ENCODE data around the gene ELAC2. TPM values are rescaled to one million over a fixed set of nuclear protein-coding genes. Genes with fewer than 3 reads are reported as not detected.

Gene ELAC2
- polyA plus RNA-seq, 1 donor (not counting 4 experiments of a cell fraction or from before 2014, with no cell fraction given), result 78.7 TPM

DNA sequence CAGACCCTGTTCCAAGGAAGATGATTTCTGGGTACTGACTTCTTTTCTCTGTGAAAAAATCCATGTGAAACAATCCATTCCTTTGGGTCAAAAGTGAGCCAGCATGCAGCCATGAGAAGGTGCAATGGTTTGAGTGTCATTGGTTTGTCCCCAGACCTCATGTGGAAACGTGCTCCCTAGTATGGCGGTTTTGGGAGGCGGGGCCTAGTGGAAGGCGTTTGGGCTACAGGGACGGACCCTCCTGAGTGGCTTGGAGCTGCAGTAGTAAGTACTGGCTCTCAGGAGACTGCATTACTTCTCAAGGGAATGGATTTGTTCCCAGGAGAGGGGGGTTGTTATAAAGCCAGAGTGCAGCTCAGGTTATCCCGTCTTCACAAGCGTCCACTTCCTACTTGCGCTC is 19.4 kb downstream of the ELAC2 start:
- H3K9me3 ChIP-seq (ENCODE audit: control insufficient read depth, low read depth, low read length), result no peaks in the 10 kb centered on the region
- DNase-seq (ENCODE audit: low read depth, low spot score) (no peak), FAIRE-seq (no peak)
- no peaks in the 10 kb centered on the region for H4K20me1 ChIP-seq (ENCODE audit: control insufficient read depth, extremely low read depth, insufficient read depth, low read length)
- H3K27me3 ChIP-seq (ENCODE audit: control insufficient read depth, extremely low read depth, insufficient read depth, low read length), result no peaks in the 10 kb centered on the region
- no peak overlapping the region for H3K4me3 ChIP-seq (ENCODE audit: control insufficient read depth in 2 of 3, extremely low read depth in 1 of 3, insufficient read depth in 2 of 3, low read depth in 1 of 3, low read length in 3 of 3)
- no peak overlapping the region for H3K9ac ChIP-seq (ENCODE audit: control insufficient read depth, extremely low read depth, insufficient read depth, low read length)
- H3K9me1 ChIP-seq (ENCODE audit: control insufficient read depth, extremely low read depth, insufficient read depth, low read length), result no peaks in the 10 kb centered on the region
- H3K4me2 ChIP-seq (ENCODE audit: control insufficient read depth, extremely low read depth, insufficient read depth, low read depth, low read length), result no peak overlapping the region
- TF ChIP-seq, protein P1, sequence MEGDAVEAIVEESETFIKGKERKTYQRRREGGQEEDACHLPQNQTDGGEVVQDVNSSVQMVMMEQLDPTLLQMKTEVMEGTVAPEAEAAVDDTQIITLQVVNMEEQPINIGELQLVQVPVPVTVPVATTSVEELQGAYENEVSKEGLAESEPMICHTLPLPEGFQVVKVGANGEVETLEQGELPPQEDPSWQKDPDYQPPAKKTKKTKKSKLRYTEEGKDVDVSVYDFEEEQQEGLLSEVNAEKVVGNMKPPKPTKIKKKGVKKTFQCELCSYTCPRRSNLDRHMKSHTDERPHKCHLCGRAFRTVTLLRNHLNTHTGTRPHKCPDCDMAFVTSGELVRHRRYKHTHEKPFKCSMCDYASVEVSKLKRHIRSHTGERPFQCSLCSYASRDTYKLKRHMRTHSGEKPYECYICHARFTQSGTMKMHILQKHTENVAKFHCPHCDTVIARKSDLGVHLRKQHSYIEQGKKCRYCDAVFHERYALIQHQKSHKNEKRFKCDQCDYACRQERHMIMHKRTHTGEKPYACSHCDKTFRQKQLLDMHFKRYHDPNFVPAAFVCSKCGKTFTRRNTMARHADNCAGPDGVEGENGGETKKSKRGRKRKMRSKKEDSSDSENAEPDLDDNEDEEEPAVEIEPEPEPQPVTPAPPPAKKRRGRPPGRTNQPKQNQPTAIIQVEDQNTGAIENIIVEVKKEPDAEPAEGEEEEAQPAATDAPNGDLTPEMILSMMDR (optimal IDR thresholded peaks at IDR 0.05 in 1 of 3, IDR thresholded peaks at IDR 0.05 in 1 of 3, conservative IDR thresholded peaks at IDR 0.05 in 1 of 3; ENCODE audit: extremely low read depth in 1 of 3, insufficient read depth in 2 of 3, low read length in 3 of 3), result no peak
- TF ChIP-seq EZH2 (IDR thresholded peaks at IDR 0.05; ENCODE audit: low read length), result no peak
- H3K36me3 ChIP-seq (ENCODE audit: control insufficient read depth in 2 of 2, extremely low read depth in 1 of 2, insufficient read depth in 2 of 2, low read length in 2 of 2), result peaks cover 64 to 66% of the 10 kb centered on the region in 2 experiments
- dilution Hi-C loops (cut with MboI; ENCODE audit: extremely low pct_ligation_motif_present, low sequenced_read_pairs), result no loop called here
- peaks cover 6% of the 10 kb centered on the region for H3K79me2 ChIP-seq (ENCODE audit: control insufficient read depth, insufficient read depth, low read length)
- H3K4me1 ChIP-seq (ENCODE audit: control insufficient read depth, extremely low read depth, insufficient read depth, low read length), result no peaks in the 10 kb centered on the region
- no peak overlapping the region for H3K27ac ChIP-seq (ENCODE audit: control insufficient read depth, insufficient read depth, low read length)
- H2AFZ ChIP-seq (ENCODE audit: control insufficient read depth, low read length), result no peak overlapping the region

- dilution Hi-C loops (cut with MboI; ENCODE audit: extremely low pct_ligation_motif_present, low sequenced_read_pairs), result no loop called here
- Histone ChIP-seq H3K4me2 (ENCODE audit: control insufficient read depth, extremely low read depth, insufficient read depth, low read depth, low read length) (no peak overlapping the region), H3K9me1 (ENCODE audit: control insufficient read depth, extremely low read depth, insufficient read depth, low read length) (no peaks in the 10 kb centered on the region), H3K27ac (ENCODE audit: control insufficient read depth, insufficient read depth, low read length) (no peak overlapping the region), H2AFZ (ENCODE audit: control insufficient read depth, low read length) (no peak overlapping the region), H3K4me3 (ENCODE audit: control insufficient read depth in 2 of 3, extremely low read depth in 1 of 3, insufficient read depth in 2 of 3, low read depth in 1 of 3, low read length in 3 of 3) (no peak overlapping the region), H3K27me3 (ENCODE audit: control insufficient read depth, extremely low read depth, insufficient read depth, low read length) (no peaks in the 10 kb centered on the region), H3K79me2 (ENCODE audit: control insufficient read depth, insufficient read depth, low read length) (no peaks in the 10 kb centered on the region), H4K20me1 (ENCODE audit: control insufficient read depth, extremely low read depth, insufficient read depth, low read length) (no peaks in the 10 kb centered on the region), H3K4me1 (ENCODE audit: control insufficient read depth, extremely low read depth, insufficient read depth, low read length) (no peaks in the 10 kb centered on the region), H3K9ac (ENCODE audit: control insufficient read depth, extremely low read depth, insufficient read depth, low read length) (no peak overlapping the region), H3K36me3 (ENCODE audit: control insufficient read depth in 2 of 2, extremely low read depth in 1 of 2, insufficient read depth in 2 of 2, low read length in 2 of 2) (peaks cover 68 to 69% of the 10 kb centered on the region in 2 experiments), H3K9me3 (ENCODE audit: control insufficient read depth, low read depth, low read length) (no peaks in the 10 kb centered on the region)
- no peak for TF ChIP-seq EZH2 (IDR thresholded peaks at IDR 0.05; ENCODE audit: low read length)
- TF ChIP-seq, protein P1 (optimal IDR thresholded peaks at IDR 0.05 in 1 of 3, IDR thresholded peaks at IDR 0.05 in 1 of 3, conservative IDR thresholded peaks at IDR 0.05 in 1 of 3; ENCODE audit: extremely low read depth in 1 of 3, insufficient read depth in 2 of 3, low read length in 3 of 3), result no peak
- FAIRE-seq, result no peak
- no peak for DNase-seq (ENCODE audit: low read depth, low spot score)
Measured at GRCh38 chr17:12996941-12997340, 20.9 kb downstream of the ELAC2 start.
